Hypothalamus (tissue), 51 donors: ENCODE measurements around the gene GSTA3.
A peak's percentile ranks its signal among the peaks of the same experiment; 100 is the strongest.
"Not testable (repeated sequence)": the region's sequence is repeated elsewhere in the genome, so short reads cannot be mapped to it uniquely, and the experiment has no call there.

Experiments used
- DNase-seq, 51 donors: peaks; one replicate each; lab custom pipeline; 2025; lab: John Stamatoyannopoulos, UW

The GSTA3 gene

DNA sequence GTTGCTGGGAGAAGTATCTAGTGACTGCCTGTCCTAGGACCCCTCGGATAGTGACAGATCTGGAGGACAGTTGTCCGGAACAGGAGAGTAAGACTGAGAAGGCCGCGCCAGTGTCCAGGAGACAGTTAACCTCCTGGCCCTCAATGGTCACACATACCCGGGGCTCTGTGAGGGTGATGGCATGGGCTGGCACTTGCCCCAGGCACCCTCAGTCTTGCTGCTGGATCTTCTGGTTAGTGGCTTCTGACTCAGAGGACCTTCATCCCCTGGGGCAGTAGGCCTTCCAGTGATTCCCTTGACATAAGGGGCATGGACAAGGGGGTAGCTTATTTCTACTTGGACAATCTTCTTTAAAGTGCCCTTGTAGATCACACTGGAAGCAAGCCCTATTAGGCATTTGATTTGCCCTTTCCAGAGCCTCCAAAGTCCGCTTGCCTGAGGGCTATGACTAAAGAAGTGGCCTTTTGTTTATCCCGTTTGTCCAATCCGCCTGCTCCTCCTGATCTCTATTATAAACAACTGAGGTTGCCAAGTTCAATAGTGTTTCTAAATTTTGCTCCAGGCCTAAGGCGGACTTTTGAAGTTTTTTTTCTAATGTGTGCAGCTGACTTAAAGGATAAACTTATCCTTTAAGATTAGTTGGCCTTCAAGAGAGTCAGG is 8.7 kb upstream of the GSTA3 start:
- not testable (repeated sequence) for DNase-seq

DNA sequence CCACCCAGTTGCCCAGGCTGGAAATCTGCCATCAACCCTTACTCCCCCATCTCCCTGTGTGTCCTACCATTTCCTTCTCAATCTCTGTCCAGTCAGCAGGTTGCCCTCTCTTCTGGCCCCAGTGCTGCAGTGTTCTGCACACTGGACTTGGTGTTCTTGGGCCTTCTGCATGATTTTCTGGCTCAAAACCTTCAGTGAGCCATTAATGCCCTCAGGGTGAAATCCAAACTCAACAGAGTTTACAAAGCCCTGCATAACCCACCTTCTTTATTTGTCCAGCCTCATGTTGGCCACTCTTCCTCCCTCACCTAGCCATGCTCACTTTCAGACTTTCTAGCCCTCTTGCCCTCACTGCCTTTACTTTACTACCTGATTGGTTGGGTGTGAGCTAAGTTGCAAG is 5.0 kb upstream of the GSTA3 start:
- no peak for DNase-seq

DNA sequence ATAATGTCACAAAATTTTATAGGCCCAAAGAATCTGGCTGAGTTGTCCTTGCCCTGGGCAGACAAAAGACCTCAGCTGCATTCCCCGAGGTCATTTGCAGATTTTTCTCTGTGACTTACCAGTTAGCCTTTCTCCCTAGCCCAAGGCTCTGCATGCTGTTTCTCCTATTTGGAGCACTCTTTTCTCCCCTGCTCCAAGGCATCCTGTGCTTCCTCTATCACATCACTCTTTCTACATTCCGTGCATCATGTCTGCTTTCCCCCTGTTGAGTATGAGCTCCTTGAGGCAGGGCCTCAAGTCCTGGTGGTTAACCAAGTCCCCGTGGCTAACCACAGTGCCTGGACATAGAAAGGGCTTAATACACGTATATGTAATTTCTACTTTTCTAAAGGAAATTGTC is 593 bp upstream of the GSTA3 start:
- no peak for DNase-seq

DNA sequence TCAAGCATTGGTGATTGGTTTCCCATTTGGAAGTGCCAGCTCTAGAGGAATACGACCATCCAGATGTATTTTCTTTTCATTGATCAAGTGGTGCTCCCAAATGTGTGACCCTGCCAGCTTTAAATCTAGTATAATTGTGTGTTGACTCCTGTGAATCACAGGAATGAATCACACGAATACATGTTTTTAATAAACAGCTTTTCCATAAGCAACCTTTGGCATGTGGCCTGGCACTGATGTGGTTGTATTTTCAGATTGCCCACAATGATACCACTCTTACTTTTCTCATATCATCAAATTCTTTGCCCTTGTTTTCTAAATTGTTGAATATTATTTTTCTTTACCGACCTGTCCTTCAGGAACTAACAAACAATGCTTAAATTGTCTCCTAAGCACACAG is 367 bp downstream of the GSTA3 start:
- no peak for DNase-seq

DNA sequence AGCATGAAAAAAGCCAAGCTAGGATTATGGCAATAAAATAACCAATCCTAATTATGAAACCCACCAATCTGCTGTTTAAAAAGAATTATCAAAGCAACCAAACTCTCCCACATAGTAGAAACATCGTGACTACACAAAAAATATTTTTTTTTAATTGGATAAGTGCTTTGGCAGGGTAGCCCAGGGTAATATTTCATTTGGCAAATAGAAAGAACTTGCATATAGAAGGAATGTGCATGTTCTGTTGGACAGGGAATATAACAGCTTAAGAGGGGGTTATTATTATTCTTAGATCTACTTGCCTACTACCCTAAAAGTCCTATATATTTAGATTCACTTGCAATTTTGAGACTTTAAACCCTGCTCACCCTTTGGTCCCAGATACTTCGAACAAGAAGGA is 972 bp downstream of the GSTA3 start:
- DNase-seq = no peak

DNA sequence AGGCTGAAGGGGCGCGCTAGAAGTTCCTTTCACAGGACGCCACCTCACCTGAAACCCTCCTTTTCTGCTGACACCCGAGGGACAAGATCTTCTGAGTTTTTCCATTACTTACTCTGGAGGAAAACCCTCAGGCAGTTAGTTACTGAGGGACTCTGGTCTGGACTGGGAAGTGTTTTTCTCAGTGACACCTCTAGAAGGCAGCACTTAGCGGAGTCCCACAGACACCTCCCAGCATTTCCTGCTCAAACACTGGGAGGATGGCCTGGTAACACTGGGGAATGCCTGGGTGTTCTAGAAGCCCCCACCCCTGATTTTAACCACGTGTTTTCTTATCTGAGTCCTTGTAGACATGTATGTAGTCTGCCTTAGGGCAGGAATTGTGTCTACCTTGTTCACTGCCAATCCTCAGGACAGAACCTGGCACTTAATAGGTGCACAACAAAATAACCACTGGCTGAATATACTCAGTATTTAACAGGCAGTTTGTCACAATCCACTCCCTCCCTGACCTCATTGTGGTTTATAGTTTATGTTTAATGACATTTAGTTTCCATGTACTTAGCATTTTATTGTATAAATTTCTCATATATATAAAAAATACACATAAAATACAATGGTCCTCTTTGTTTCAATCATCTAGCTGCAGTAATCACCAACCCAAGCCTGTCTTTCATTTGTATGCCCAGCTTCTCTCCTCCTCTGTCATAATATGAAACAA is 4.8 kb downstream of the GSTA3 start:
- no peak for DNase-seq

DNA sequence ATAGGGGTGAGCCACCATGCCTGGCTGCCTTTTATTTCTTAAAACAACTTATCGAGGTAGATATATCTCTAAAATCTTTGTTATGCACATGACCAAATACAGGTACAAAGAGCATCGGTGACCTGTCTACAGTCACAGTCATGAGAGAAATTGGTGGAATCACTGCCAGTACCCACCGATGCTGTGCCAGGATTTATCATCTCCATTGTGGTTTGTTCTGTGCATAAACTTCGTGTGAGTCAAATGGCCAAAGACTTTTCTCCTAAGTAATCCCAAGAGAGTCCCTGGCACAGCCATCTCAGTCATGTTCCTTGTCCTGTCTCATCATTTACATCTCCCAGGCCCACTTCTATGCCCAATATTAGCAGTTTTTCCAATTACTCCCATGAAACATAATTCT is 9.0 kb downstream of the GSTA3 start:
- no peak for DNase-seq

DNA sequence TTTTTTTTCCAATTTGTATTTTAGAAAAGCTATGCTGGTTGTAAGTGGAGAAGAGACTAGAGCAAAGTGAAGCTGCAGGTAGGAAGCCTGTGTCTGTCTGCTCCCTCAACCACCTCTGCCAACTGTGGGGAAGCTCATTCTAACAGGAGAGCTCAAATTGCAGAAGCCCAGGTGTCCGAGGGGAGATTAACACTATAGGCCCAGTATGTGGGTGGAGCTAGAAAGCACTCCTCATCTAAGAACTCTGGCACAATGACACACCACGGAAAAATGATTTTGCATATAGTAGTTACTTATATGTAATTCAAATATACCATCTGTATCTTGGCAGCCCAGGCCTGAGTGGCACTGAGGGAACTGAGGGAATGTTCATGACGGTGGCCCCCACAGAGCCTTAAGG is 13.7 kb downstream of the GSTA3 start:
- not testable (repeated sequence) for DNase-seq

DNA sequence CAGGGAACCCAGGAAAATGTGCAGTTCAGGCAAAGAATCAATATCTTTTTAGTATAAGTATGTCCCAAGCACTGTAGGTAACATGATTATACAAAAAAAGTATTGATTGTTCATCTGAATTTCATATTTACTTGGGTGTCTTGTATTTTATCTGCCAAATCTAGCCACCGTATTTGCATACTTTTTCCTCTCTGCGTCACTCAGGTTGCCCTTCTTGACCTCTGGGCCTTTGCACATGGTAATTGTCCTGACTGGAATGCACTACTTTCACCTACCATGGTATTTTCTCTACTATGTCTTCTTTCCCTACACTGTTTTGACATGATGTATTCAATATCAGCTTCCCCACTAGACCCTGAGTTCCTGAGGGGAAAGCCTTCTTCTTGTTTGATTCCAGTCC is 15.2 kb downstream of the GSTA3 start:
- DNase-seq = no peak

DNA sequence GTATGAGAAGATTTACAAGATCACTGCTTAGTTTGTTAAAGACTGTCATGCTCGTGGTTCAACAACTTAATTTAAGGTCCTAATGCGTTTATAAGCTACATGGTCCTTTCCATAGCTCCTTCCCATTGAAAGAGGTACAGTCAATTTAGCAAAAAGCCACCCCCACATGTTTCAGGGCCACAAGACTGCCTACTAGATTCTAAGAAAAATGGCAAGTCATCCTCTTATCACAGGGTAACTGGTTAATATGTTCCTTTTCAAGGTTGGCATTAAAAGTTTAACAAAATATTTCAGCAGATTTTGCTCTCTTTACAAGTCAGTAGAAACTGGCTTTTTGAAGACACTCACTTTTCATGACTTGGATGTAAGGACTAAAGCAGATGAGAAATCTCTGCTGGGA is 15.7 kb downstream of the GSTA3 start:
- DNase-seq = no peak

DNA sequence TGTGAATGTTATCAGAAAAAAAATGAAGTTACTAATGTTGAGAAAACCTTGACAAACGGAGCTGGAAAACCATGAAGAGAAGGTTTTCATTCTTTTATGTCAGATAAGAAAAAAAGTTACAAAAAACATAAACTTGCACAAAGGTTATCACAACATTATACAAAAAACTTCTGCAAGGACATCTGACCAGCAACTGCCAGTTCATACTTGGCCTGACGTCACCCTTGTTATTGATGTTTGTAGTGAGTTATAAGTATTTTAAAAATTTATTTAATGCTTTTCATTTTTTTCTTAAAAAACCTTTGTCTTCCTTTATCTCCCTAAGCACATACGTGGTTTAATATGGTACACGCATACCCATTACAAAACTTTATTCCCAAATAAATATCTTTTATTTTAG is 16.3 kb downstream of the GSTA3 start:
- DNase-seq = no peak

DNA sequence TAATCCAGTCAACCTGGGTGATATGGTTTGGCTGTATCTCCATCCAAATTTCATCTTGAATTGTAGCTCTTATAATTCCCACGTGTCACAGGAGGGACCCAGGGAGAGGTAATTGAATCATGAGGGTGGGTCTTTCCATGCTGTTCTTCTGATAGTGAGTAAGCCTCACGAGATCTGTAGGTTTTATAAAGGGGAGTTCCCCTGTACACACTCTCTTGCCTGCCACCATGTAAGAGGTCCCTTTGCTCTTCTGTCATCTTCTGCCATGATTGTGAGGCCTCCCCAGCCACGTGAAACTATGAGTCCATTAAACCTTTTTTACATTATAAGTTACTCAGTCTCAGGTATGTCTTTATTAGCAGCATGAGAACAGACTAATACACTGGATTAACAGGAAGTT is 19.5 kb downstream of the GSTA3 start:
- no peak for DNase-seq

DNA sequence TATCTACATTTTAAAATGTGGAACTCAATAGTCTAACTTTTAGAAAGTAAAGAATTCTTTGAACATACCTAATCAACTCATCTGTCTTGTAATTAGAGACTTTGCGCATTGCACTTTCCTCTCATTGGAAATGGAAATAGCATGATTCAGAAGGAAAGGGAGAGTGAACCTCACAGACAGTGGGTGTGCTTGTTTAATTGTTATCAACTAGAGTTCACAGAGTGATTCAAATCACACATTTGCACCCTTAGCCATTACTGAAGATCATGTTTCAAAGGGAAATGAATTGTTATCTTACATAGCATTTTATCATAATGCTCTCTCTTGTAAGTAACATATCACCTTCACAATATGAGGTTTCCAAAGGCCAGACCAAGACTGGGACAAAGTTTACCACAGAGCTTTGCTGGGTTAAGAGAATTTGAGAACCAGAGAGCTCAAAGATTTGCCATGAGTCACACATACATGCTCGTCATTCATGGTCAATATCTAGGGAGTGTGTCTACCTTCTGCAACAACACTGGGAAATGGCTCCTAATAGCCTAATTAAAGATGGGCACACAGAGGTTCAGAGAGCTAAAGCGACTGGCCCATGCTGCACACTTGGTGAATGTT is 21.5 kb downstream of the GSTA3 start:
- no peak for DNase-seq

DNA sequence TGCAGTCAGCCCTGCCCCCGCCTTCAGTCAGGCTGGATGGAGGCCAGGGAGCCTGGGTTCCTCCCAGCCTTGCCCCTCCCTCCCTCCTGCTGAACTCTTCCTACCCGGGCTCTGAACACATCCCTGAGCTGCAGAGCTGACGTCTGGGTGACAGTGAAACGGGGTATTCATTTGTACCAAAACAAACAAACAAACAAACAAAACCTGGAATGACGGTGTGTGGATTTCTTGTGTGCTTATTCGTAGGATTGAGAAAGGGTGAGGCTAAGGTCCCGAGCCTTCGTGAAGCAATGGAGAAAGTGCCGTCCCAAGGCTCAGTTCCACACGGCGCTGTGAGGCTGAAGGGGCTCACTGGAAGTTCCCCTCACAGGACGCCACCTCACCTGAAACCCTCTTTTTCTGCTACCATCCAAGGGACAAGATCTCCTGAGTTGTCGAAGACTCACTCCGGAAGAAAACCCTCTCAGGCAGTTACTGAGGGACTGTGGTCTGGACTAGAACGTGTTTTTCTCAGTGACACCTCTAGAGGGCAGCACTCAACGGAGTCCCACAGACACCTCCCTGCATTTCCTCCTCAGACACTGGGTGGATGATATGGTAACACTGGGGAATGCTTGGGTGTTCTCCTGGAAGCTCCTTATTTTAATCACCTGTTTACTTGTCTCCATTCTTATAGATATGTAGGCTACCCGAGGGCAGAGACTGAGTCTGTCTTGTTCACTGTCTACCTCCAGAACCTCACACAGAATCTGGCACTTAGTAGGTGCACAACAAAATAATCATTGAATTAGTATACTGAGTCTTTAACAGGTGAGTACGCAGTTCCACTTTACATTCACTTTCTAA is 27.3 kb downstream of the GSTA3 start:
- DNase-seq = peak in 44 of 51 donors; percentile 1 to 69 (median 20)

DNA sequence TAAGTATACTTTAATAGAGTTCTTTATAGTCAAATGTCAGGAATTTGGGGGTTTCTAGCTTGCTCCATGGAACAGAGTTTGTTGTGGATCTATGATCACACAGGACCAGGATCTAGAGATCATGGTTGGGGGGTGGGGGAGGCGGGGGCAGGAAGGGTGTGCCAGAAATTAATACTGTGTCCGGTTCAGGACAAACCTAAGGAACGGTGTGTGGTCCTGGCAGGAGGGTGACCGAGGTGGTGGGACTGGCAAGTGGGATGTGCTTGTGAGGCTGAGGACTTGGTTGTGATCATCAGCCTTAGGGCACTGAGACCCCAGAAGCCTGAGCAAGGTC is 27.9 kb downstream of the GSTA3 start:
- DNase-seq = no peak

DNA sequence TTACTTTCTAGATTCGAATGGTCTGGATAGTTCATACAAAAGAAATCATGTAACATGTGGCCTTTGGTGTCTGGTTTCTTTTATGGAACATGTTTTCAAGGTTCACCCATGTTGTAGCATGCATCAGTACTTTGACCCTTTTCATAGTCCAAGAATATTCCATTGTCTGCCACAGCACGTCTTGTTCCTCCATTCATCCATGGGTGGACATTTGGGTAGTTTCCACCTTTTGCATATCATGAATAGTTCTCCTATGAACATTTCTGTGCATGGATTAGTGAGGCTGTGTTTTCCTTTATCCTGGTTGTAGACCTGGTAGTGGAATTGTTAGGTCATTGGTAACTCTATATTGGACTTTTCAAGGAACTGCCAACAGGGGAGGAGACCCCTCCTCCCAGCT is 31.7 kb downstream of the GSTA3 start:
- DNase-seq = no peak

DNA sequence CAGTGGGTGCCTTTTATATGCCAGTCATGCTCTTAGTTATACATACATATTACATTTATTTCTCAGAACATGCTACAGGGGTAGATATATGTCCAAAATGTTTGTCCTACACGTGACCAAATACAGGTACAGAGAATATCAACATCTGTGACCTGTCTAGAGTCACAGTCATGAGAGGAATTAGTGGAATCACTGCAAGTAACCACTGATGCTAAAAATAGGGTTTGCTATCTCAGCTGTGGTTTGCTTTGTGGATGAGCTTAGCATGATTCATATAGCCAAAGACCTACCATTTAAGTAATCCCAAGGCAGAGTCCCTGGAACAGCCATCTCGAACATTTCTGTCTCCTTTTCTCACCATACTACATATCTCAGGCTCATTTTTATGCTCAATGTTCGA is 32.3 kb downstream of the GSTA3 start:
- no peak for DNase-seq

DNA sequence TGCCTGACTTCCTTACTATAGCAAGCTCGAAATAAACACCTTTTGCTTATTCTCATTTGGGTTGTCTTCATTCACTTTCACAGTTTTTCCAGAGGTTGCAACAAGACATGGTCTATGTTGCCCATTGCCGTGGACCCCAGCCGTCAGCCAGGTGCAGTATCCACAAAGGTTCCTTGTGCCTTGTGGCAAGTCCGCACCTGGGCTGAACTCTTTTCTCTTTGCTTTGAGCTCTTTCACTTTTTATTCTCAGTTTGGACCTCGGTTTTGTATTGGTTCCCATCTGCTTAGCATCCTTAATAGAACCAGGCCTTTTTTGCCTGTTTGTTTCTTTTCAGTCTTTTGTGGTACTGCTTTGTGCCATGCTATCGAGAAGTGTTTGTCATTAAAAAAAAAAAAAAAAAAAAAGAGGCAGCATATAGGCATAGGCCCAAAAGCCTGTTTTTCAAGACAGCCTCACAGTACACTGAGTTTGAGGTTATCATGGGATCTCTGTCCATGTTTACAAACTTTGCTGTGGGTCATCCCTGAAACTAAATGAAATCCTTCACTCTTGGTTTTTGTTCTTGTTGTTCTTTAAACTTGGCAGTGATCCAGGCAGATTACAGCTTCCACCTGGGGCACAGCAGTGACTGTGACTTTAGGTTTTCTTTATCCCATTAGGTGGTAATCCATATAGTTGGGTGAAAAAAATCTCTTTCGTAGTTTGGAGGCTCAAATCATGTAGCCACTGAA is 33.3 kb downstream of the GSTA3 start:
- no peak for DNase-seq

DNA sequence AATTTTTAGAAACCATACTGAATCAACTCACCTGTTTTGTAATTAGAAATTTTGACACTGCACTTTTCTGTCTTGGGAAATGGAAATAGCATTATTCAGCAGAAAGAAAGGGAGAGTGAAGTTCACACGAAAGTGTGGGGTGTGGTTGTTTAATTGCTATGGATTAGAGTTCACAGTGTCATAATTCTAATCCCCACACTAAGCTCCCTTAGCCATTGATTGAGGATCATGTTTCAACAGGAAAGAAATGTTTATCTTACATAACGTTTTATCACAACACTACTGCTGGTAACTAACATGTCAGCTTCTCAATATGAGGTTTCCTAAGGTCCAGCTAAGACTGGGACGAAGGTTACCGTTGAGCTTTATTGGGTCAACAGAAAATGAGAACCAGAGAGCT is 37.5 kb downstream of the GSTA3 start:
- no peak for DNase-seq

DNA sequence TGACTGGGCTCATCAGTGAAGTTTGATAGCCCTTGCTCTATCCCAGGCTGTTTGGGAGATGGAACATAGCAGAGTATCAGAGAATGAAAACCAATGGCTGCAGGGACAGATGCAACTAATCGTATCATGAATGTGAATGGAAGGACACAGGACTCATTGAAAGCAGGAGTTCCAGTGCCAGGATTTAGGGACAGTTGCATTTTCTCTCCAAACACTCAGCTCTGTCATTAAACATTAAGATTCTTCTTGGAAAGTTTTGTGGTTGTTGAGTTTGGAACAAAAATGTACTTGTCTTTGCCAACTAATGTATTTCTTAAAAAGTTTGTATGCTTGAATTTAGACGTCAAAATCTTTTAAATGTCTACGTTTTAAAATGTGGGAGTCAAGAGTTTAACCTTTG is 37.9 kb downstream of the GSTA3 start:
- no peak for DNase-seq
